CD4-positive, CD25-positive, alpha-beta regulatory T cell (primary cell): ENCODE results near the gene RBM45. TPM values are rescaled to one million over a fixed set of nuclear protein-coding genes. Genes with fewer than 3 reads are reported as not detected.
A peak's percentile ranks its signal among the peaks of the same experiment; 100 is the strongest.

ENCODE experiments used
- ATAC-seq, 2 donors: fragments of 150-1000 bp; cut with Tn5 transposase; one replicate each; pipeline ENCODE4 v1.10.0; 2021; ENCODE audit warnings: low read depth in 2 of 2, moderate number of reproducible peaks in 2 of 2, moderate library complexity in 1 of 2
- DNase-seq, 3 donors: peaks; one replicate each; pipeline versions ENCODE4 v3.0.0 to v3.0.0-alpha.2; 2012 to 2022; ENCODE audit warnings: mixed read lengths in 1 of 3
- H3K27ac ChIP-seq: one replicate; pipeline ENCODE4 v1.7.0; 2013; ENCODE audit warnings: mild to moderate bottlenecking, low read length; ENCODE audit not compliant: insufficient read depth, poor library complexity, severe bottlenecking
- H3K27me3 ChIP-seq: one replicate; pipeline ENCODE4 v1.7.0; 2013; ENCODE audit warnings: low read length; ENCODE audit not compliant: control insufficient read depth, insufficient read depth
- H3K36me3 ChIP-seq: one replicate; pipeline ENCODE4 v1.7.0; 2013; ENCODE audit warnings: mild to moderate bottlenecking, low read length, moderate library complexity; ENCODE audit not compliant: control insufficient read depth, insufficient read depth
- H3K4me1 ChIP-seq: 2 replicates; pipeline ENCODE4 v1.7.0; 2013; ENCODE audit warnings: mild to moderate bottlenecking, low read length; ENCODE audit not compliant: insufficient read depth, control insufficient read depth, poor library complexity, severe bottlenecking
- H3K4me3 ChIP-seq: one replicate; pipeline ENCODE4 v1.7.0; 2013; ENCODE audit warnings: low read depth, mild to moderate bottlenecking, low read length, moderate library complexity
- H3K9me3 ChIP-seq, 2 experiments: 1 replicate in 1 of 2; 2 replicates in 1 of 2; pipeline ENCODE4 v1.7.0; 2013; ENCODE audit warnings: low read length in 2 of 2, mild to moderate bottlenecking in 1 of 2, moderate library complexity in 1 of 2; ENCODE audit not compliant: control insufficient read depth in 2 of 2
- H3K27ac Mint-ChIP-seq, 3 donors: one replicate each; pipeline ENCODE4 v1.8.0; 2020 to 2022; ENCODE audit warnings: mild to moderate bottlenecking in 3 of 3, mixed read lengths in 3 of 3, moderate library complexity in 2 of 3
- H3K27me3 Mint-ChIP-seq: one replicate; pipeline ENCODE4 v1.8.0; 2022; ENCODE audit warnings: mild to moderate bottlenecking, mixed read lengths
- H3K36me3 Mint-ChIP-seq: one replicate; pipeline ENCODE4 v1.8.0; 2020; ENCODE audit warnings: mixed read lengths
- H3K4me1 Mint-ChIP-seq, 4 donors: one replicate each; pipeline ENCODE4 v1.8.0; 2020 to 2022; ENCODE audit warnings: mixed read lengths in 4 of 4, mild to moderate bottlenecking in 1 of 4
- H3K4me3 Mint-ChIP-seq, 4 donors: one replicate each; pipeline ENCODE4 v1.8.0; 2020 to 2022; ENCODE audit warnings: mild to moderate bottlenecking in 4 of 4, mixed read lengths in 4 of 4, moderate library complexity in 3 of 4
- H3K9me3 Mint-ChIP-seq, 7 donors: one replicate each; pipeline ENCODE4 v1.8.0; 2020 to 2022; ENCODE audit warnings: mixed read lengths in 7 of 7, mild to moderate bottlenecking in 3 of 7, moderate library complexity in 2 of 7
- polyA plus RNA-seq, 4 donors: library from polyadenylated mRNA; unstranded; fragments of 300-500 nt; fragmentation: Illumina TruSeq; gene quantifications; one replicate each; pipeline ENCODE4 v1.2.3, GENCODE V29; 2021
- total RNA-seq: library from RNA; stranded (reverse); gene quantifications from one replicate; pipeline ENCODE4 v1.2.3, GENCODE V29; 2022

Gene RBM45
- total and polyA plus RNA-seq, 5 donors from 2014 or later, result 8.6 to 15.4 (median 10.8) TPM

- no peaks in the 10 kb centered on the region for H3K9me3 Mint-ChIP-seq
- DNase-seq, result no peak
- no peaks in the 10 kb centered on the region for H3K9me3 ChIP-seq
Measured at GRCh38 chr2:178088774-178089270, 23.4 kb upstream of the RBM45 start.

GRCh38 chr2:178093471-178093870 lies 18.8 kb upstream of the RBM45 start:
- no peak overlapping the region for H3K4me3 Mint-ChIP-seq
- no peak for ATAC-seq

More at GRCh38 chr2:178088774-178089270, 23.4 kb upstream of the RBM45 start:
- H3K27me3 ChIP-seq, result peaks cover 7% of the 10 kb centered on the region
- H3K27ac ChIP-seq, result no peak overlapping the region
- H3K4me1 ChIP-seq, result no peaks in the 10 kb centered on the region
- Mint-ChIP-seq H3K27me3 (peaks cover 22% of the 10 kb centered on the region), H3K4me1 (no peaks in the 10 kb centered on the region), H3K36me3 (no peaks in the 10 kb centered on the region), H3K27ac (no peak overlapping the region), H3K4me3 (no peak overlapping the region)
- ATAC-seq, result no peak
- no peaks in the 10 kb centered on the region for H3K36me3 ChIP-seq
- no peak overlapping the region for H3K4me3 ChIP-seq

GRCh38 chr2:178101321-178102079 lies 10.7 kb upstream of the RBM45 start:
- Mint-ChIP-seq H3K9me3 (no peaks in the 10 kb centered on the region), H3K4me1 (no peaks in the 10 kb centered on the region), H3K36me3 (no peaks in the 10 kb centered on the region), H3K27me3 (peaks cover 11% of the 10 kb centered on the region), H3K27ac (no peak overlapping the region), H3K4me3 (no peak overlapping the region)
- Histone ChIP-seq H3K4me1 (no peaks in the 10 kb centered on the region), H3K9me3 (no peaks in the 10 kb centered on the region), H3K36me3 (no peaks in the 10 kb centered on the region), H3K27me3 (peaks cover 4% of the 10 kb centered on the region), H3K4me3 (no peak overlapping the region), H3K27ac (no peak overlapping the region)
- ATAC-seq (no peak), DNase-seq (no peak)

More at GRCh38 chr2:178093471-178093870, 18.8 kb upstream of the RBM45 start:
- Mint-ChIP-seq H3K27ac (peak overlapping the region in 1 of 3 donors; percentile 40), H3K36me3 (no peaks in the 10 kb centered on the region), H3K4me1 (no peaks in the 10 kb centered on the region), H3K9me3 (no peaks in the 10 kb centered on the region), H3K27me3 (peaks cover 15% of the 10 kb centered on the region)
- no peak for DNase-seq
- Histone ChIP-seq H3K27ac (no peak overlapping the region), H3K4me1 (no peaks in the 10 kb centered on the region), H3K27me3 (peaks cover 4% of the 10 kb centered on the region), H3K9me3 (no peaks in the 10 kb centered on the region), H3K4me3 (no peak overlapping the region), H3K36me3 (no peaks in the 10 kb centered on the region)

- peaks cover 2% of the 10 kb centered on the region for H3K27me3 ChIP-seq
- Mint-ChIP-seq H3K27ac (no peak overlapping the region), H3K4me3 (no peak overlapping the region), H3K36me3 (no peaks in the 10 kb centered on the region), H3K27me3 (peaks cover 11% of the 10 kb centered on the region), H3K4me1 (peaks cover 0 to 6% (median under 1%) of the 10 kb centered on the region in 4 donors), H3K9me3 (no peaks in the 10 kb centered on the region)
- H3K4me3 ChIP-seq, result no peak overlapping the region
- ATAC-seq (no peak), DNase-seq (no peak)
- H3K4me1 ChIP-seq, result no peaks in the 10 kb centered on the region
- H3K9me3 ChIP-seq, result no peaks in the 10 kb centered on the region
- no peaks in the 10 kb centered on the region for H3K36me3 ChIP-seq
- no peak overlapping the region for H3K27ac ChIP-seq
Measured at GRCh38 chr2:178105566-178105965, 6.7 kb upstream of the RBM45 start.

GRCh38 chr2:178106053-178106452 lies 6.2 kb upstream of the RBM45 start:
- no peaks in the 10 kb centered on the region for H3K9me3 ChIP-seq
- H3K36me3 Mint-ChIP-seq, result no peaks in the 10 kb centered on the region
- no peaks in the 10 kb centered on the region for H3K9me3 Mint-ChIP-seq
- DNase-seq (no peak), ATAC-seq (no peak)
- no peak overlapping the region for H3K27ac ChIP-seq
- no peak overlapping the region for H3K4me3 ChIP-seq
- H3K27ac Mint-ChIP-seq, result no peak overlapping the region
- peaks cover 0 to 6% (median under 1%) of the 10 kb centered on the region in 4 donors for H3K4me1 Mint-ChIP-seq
- H3K4me1 ChIP-seq, result no peaks in the 10 kb centered on the region
- H3K27me3 ChIP-seq, result peaks cover 2% of the 10 kb centered on the region
- no peak overlapping the region for H3K4me3 Mint-ChIP-seq
- peaks cover 11% of the 10 kb centered on the region for H3K27me3 Mint-ChIP-seq
- H3K36me3 ChIP-seq, result no peaks in the 10 kb centered on the region

- H3K36me3 Mint-ChIP-seq, result no peaks in the 10 kb centered on the region
- peaks cover 6 to 17% (median 10%) of the 10 kb centered on the region in 4 donors for H3K4me1 Mint-ChIP-seq
- Histone ChIP-seq H3K4me3 (no peak overlapping the region), H3K27me3 (no peaks in the 10 kb centered on the region), H3K4me1 (peaks cover 8% of the 10 kb centered on the region), H3K9me3 (no peaks in the 10 kb centered on the region), H3K36me3 (no peaks in the 10 kb centered on the region), H3K27ac (no peak overlapping the region)
- no peaks in the 10 kb centered on the region for H3K9me3 Mint-ChIP-seq
- no peak overlapping the region for H3K27ac Mint-ChIP-seq
- no peak overlapping the region for H3K4me3 Mint-ChIP-seq
- ATAC-seq (no peak), DNase-seq (no peak)
- peaks cover 7% of the 10 kb centered on the region for H3K27me3 Mint-ChIP-seq
Measured at GRCh38 chr2:178108176-178108575, 4.1 kb upstream of the RBM45 start.

- Mint-ChIP-seq H3K36me3 (no peaks in the 10 kb centered on the region), H3K27me3 (peaks cover 7% of the 10 kb centered on the region), H3K4me3 (peak overlapping the region in 3 of 4 donors; percentile 56 to 84 (median 62)), H3K4me1 (peaks cover 18 to 33% (median 25%) of the 10 kb centered on the region in 4 donors), H3K27ac (no peak overlapping the region), H3K9me3 (peaks cover 0 to 1% (median 0%) of the 10 kb centered on the region in 7 donors)
- H3K27me3 ChIP-seq, result no peaks in the 10 kb centered on the region
- no peak overlapping the region for H3K27ac ChIP-seq
- H3K36me3 ChIP-seq, result no peaks in the 10 kb centered on the region
- peaks cover 18% of the 10 kb centered on the region for H3K4me1 ChIP-seq
- ATAC-seq, result no peak
- H3K4me3 ChIP-seq, result no peak overlapping the region
- no peaks in the 10 kb centered on the region for H3K9me3 ChIP-seq
- DNase-seq, result peak in 2 of 3 donors; percentile 44 to 60
Measured at GRCh38 chr2:178109813-178110212, 2.4 kb upstream of the RBM45 start.

GRCh38 chr2:178110681-178111080 lies 1.6 kb upstream of the RBM45 start:
- no peak overlapping the region for H3K27ac ChIP-seq
- Mint-ChIP-seq H3K4me3 (peak overlapping the region in 2 of 4 donors; percentile 43 to 97), H3K9me3 (peaks cover 0 to 1% (median 0%) of the 10 kb centered on the region in 7 donors), H3K27ac (no peak overlapping the region), H3K27me3 (peaks cover 7% of the 10 kb centered on the region), H3K36me3 (peaks cover 6% of the 10 kb centered on the region), H3K4me1 (peaks cover 26 to 42% (median 34%) of the 10 kb centered on the region in 4 donors)
- H3K36me3 ChIP-seq, result no peaks in the 10 kb centered on the region
- H3K27me3 ChIP-seq, result no peaks in the 10 kb centered on the region
- H3K4me1 ChIP-seq, result peaks cover 18% of the 10 kb centered on the region
- ATAC-seq, result no peak
- no peak overlapping the region for H3K4me3 ChIP-seq
- DNase-seq, result no peak
- H3K9me3 ChIP-seq, result no peaks in the 10 kb centered on the region
